HTR-8/SVneo (cell line): Measurements from ENCODE around the gene DDX1.
A peak's percentile ranks its signal among the peaks of the same experiment; 100 is the strongest.

Source experiments
- DNase-seq: peaks from one replicate; pipeline ENCODE4 v3.0.0; 2011; ENCODE audit warnings: low spot score, mixed read lengths; ENCODE audit not compliant: insufficient read length
- FAIRE-seq: peaks from 2 replicates; lab custom pipeline; 2011; peaks lifted over from hg19 to GRCh38; lab: Jason Lieb, UNC

DDX1 gene

DNA sequence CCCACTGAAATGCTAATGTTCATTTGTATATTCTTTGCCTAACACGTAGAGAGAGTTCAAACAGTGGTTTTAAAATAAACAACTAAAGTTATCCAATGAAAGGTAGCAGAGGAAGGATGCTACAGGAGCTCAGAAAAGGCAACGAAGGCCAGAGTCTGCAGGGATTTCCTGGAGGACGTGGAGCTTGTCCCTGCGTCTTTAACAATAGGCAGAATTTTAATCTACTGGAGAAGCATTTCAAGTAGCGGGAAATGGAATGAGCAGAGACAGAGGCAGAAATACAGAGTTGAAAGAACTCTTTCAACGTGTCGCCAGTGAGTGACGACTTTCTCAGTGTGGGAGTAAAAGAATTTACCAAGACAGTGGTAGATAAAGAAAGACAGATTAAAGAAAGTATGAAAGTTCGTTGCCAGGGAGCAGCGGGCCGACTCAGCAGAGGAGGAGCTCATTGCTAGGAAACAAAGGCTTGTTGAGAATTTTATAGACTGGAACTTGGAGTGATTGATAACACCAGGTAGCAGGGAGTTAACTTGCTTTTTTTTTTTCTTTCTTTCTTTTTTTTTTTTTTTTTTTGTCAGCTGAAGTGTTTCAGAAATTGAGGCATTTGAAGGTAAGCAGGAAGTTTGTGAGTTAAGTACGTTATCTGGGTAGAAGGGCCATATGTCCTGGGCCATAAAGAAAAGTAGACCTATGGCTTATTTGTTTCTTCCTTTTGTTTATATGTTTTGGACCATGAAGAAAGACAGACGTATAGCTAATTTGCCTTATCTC lies 29.9 kb upstream of the DDX1 start:
- FAIRE-seq = no peak
- DNase-seq = peak; percentile 27

- no peak for DNase-seq
- FAIRE-seq = no peak
Measured at GRCh38 chr2:15562354-15563031, 29.2 kb upstream of the DDX1 start.

- FAIRE-seq (no peak), DNase-seq (no peak)
Measured at GRCh38 chr2:15563227-15564100, 28.2 kb upstream of the DDX1 start.

DNA sequence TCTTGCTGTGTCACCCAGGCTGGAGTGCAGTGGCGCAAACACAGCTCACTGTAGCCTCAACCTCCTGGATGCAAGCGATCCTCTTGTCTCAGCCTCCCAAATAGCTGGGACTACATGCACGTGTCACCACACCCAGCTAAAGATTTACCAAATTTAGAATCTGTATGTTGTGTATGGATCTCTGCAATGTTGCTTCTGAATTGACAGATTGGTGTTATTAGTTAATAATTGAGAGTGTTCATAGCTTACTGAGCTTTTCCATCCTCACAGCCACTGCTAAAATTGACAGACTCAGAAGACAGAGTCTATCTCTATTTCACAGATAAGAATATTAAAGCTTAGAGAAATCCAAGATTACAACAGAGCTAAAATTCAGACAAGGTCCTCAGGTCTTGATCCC lies 26.3 kb upstream of the DDX1 start:
- no peak for DNase-seq

GRCh38 chr2:15565994-15566671 lies 25.5 kb upstream of the DDX1 start:
- DNase-seq (no peak), FAIRE-seq (no peak)

More for the DNA sequence above, 26.3 kb upstream of the DDX1 start:
- no peak for FAIRE-seq

DNA sequence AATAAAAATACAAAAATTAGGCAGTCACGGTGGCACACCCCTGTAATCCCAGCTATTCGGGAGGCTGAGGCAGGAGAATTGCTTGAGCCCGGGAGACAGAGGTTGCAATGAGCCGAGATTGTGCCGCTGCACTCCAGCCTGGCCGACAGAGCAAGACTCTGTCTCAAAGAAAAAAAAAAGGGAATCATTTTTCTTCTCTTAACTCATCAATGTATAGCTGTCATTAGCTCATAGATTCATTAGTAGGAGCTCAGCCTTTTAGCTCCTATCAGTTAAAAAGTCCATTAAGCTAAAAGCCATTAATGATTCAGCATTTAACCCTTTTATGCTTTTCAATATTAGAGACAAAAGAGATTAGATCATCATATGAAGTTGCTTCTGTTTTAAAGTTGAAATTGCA lies 24.8 kb upstream of the DDX1 start:
- FAIRE-seq = no peak
- DNase-seq = no peak

GRCh38 chr2:15568874-15569273 lies 22.8 kb upstream of the DDX1 start:
- FAIRE-seq = no peak
- DNase-seq = no peak

- no peak for DNase-seq
- no peak for FAIRE-seq
Measured at GRCh38 chr2:15570104-15570503, 21.6 kb upstream of the DDX1 start.

DNA sequence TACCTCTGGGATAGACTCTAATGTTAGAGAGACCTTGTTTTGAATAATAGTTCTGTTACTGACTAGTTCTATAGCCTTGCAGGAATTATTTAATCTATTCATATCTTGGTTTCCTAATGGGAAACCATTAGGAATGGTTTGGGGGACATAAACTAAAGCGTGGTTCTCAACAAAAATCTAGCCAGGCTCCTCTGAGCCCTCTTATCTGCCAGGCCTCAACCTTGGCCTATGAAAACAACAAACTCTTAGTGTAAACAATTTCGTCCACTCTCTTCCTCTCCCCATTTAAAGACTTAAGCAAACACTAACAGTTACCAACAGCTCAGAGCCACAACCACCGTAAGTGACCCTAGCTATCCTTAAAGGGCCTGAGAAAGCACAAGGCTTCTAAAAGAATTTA lies 19.9 kb upstream of the DDX1 start:
- no peak for FAIRE-seq

DNA sequence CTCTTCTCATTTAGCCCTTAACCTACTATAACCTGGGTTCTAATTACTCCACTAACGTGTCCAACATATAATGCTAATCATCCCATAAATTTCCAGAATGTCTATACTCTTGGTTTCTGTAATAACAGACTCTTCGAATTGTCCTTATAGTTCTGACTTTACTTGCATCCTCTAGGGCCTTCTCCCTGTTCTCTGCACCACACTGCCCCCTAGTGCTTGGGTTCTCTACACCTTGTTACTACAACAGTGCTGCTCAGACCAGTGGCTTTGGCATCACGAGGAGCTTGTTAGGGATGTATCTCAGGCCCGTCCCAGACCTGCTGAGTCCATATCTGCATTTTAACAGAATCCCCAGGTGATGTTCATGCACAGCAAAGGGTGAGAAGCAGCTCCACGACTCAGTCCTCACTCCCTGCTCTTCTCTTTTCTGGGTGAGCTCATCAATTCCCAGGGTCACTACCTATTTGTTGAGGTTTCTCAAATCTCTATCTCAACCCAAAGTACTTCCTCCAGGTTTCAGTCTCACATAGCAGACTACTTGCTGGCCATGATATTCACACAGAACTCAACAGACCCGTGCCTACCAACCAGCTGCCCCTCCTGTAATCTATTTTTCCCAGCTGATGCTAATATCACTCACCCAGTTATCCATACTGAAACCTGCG lies 14.5 kb upstream of the DDX1 start:
- peak; percentile 65 for DNase-seq
- FAIRE-seq = no peak

More for the DNA sequence above, 19.9 kb upstream of the DDX1 start:
- DNase-seq = no peak

DNA sequence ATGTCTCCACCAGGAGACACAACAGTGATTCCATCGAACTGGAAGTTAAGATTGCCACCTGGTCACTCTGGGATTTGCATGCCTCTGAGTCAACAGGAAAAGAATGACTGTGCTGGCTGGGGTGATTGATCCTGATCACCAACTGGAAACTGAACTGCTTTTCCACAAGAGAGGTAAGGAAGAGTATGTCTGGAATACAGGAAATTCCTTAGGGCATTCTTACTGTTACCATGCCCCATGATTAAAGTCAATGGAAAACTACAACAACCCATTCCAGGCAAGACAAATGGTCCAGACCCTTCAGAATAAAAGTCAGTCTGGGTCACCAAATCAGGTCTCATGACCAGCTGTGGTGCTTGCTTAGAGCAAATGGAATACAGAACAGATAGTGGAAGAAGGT lies 12.0 kb upstream of the DDX1 start:
- DNase-seq (no peak), FAIRE-seq (no peak)

GRCh38 chr2:15580451-15580850 lies 11.2 kb upstream of the DDX1 start:
- no peak for FAIRE-seq
- DNase-seq = no peak

DNA sequence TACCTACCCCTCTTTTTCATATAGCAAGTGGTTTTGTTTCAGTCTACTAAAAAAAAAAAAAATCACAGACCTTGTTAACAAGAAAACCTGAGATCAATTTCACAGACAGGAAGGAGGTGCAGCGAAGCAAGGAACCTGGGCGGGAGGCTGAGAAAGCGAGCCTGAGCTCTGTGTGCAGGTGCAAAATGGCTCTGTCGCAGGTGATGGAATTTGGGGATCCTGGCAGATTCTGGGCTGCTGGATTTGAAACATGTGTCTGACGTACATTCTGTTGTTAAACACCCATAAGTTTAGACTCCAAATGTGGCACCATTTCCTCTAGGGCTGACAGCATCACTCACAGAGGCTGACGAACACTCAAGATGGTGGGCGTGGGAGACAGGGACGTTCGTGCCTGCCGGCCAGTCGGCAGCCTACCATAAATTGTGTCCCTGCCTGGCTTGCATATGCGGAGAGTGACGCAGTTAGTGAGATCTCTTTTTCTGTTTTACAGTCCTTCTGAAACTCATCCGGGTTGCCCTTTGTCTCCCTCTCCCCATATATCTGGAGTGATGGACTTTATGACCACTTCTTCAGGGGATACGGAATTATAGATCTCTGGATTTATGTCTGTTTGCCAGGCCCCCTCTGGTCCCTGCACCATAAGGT lies 8.8 kb upstream of the DDX1 start:
- FAIRE-seq (no peak), DNase-seq (no peak)

- FAIRE-seq = no peak
- DNase-seq = no peak
Measured at GRCh38 chr2:15583826-15584225, 7.8 kb upstream of the DDX1 start.

DNA sequence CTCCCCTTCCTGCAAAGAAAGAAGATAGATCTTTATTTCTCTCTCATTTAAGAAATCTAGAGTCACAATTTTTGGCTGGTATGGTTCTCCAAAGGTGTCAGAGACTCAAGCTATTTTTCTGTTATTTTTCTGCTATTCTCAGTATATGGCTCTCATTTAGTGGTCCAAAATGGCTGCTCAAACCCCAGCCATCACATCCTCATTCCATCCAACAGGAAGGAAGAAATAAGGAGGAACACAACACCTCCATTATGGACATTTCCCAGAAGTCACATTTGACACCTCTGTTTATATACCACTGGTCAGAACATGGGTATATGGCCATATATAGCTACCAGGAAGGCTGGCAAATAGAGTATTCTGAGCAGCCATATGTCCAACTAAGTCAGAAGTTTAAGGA lies 7.4 kb upstream of the DDX1 start:
- DNase-seq (no peak), FAIRE-seq (no peak)

DNA sequence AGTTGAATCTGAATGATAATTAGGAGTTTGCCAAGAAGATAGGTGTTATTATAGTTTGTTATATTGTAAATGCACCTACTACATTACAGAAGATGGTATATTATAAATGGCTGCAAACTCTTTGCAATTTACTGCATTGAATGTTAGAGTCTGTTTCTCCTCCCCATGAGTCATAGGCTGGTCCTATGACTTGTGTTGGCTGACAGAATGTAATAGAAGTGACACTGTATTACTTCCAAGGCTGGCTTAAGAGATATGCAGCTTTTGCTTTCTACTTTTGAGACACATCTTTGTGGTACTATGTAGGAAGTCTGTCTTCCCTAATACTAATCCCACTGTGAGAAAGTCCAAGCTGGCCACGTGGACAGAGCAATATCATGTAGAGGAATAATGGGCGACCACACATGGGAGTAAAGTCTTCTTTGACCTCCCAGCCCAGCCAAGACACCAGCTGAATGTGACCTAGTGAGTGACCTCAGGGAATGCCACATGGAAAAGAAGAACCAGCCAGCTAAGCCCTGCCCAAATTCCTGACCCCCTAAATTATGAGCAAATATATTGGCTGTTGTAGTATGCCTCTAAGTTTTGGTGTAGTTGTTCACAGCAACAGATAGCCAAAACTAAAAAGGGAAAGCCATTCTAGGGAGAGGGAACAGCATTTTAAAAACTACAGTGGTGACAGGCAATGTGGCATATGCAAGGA lies 6.8 kb upstream of the DDX1 start:
- DNase-seq (no peak), FAIRE-seq (no peak)

- DNase-seq (peak; percentile 49), FAIRE-seq (no peak)
Measured at GRCh38 chr2:15588329-15588919, 3.2 kb upstream of the DDX1 start.

DNA sequence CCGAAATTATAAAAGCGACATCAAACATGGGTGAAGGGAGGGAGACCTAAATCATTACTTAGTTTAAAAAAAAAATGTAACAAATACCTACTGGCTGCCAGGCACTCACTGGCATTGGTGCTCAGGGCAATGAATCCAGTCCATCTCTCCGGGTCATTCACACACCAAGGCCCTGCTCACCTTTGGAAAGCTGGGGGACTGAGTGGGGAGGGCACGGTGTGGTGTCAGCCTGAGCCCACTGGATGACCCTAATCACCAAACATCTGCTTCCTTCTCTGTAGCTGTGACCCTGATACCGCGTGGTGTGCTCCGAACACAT lies 336 bp upstream of the DDX1 start:
- FAIRE-seq (no peak), DNase-seq (no peak)

GRCh38 chr2:15593327-15593705 lies 1.6 kb downstream of the DDX1 start:
- no peak for FAIRE-seq
- DNase-seq = no peak
